Activated T-cell treated with anti-CD3 and anti-CD28 coated beads for 1 hour (primary cell): ENCODE measurements around the gene NBDY.
"Not testable (repeated sequence)": the region's sequence is repeated elsewhere in the genome, so short reads cannot be mapped to it uniquely, and the experiment has no call there.

ENCODE experiments used
- DNase-seq: peaks from one replicate; pipeline ENCODE4 v3.0.0-alpha.2; 2020; ENCODE audit warnings: low read depth

NBDY gene

DNA sequence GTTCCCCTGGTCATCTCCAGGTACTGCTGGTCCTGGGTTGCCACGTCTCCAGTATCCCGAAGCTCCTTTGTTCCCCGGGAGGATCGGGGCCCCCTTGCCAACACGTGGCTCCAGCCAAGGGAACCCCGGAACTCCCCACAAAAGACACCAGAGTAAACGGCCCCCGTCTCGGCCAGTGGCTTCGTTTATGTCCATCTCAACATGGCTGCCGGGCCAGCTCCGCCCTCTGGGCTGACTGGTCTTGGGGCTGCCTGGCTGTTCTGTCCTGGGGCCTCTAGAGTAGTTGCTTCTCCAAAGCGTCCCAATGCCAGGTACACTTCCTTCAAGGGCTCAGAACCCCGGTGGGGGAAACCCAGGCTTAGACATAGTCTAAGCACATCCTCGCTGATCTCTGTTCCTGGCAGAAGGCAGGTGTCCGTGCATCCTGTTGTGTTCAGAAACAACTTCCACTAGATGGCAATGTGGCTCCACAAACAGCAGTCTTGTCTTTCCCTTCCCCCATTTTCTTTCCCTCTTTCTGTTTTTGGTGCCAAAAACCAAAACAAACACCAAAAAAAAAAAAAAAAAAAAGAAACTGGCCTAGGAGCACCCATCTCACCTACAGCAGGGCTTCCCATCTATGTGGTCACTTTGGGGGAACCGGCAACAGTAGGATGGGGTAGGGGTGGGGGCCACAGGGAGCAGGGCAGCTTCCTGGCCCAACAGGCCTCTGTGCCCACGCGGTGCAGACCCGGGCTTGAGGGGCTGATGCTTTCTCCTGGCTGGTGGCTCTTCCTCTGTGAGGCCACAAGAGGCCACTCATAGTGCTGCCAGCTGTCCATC, 35.3 kb downstream of the NBDY start:
- DNase-seq: peak; percentile 45

DNA sequence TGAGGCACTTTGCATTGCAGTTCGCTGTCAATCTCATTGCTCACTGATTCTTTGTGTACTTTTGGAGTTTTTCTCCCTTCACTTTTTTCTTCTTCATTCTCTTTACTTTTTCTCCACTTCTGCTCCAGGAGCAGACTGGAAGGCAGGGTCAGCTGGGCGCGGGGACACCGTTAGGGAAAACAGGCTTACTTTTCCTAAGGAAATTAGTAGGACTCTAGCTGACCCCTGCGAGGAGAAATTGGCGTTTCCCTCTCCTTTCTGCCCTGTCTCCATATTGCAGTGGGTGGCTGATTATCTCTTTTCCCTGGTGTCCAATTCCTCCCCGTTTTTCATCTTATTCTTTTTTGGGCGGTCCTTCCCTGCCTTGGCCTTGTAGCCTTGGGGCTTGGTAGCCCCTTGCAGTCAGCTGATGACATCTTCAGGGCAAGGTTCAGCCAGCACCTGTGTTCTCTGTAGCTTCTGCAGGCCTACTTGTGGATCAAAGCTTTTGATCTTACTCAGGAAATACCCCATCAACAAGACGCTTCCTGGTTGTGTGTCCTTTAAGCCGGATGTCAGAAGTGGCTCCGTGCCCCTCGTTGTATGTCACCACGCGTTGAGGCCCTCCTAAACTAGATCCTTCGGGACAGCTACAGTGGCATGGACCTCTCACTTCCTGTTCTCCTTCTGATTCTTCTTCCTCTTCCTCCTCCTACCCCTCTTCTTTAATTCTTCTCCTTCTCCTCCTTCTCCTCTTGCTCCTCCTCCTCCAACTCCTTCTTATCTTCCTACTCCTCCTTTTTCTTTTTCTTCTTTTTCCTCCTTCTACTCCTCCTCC, 36.1 kb downstream of the NBDY start:
- no peak for DNase-seq

DNA sequence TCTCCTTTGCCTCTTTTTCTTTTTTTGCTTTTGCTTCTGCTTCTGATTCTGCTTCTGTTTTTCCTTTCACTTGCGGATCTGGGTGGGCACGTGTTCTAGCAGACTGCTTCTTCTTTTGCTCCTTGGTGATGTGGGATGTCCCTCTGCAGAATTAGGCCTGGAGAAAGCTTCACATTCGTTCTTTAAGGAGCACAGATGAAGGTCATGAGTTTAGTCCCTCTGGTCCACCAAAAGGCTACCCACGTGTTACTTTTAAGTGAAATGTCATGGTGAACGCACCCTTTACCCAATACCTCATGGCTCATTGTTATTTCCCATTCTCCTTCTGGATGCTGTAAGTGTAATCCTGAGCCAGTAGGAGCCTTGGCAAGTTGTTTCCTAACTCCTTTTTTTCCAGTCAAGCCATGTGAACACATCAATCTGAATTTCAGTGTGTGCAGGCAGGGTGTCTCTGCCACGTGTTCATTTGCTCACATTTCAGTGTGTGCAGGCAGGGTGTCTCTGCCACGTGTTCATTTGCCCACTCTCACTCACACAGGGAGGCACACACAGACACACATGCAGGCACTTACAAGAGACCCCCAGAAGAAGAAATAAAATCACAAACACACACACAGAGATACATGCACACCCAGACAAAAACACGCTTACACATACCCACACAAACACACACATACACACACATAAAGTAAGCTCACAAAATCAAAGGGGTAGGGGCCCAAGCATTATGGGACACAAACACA, 36.9 kb downstream of the NBDY start:
- no peak for DNase-seq

DNA sequence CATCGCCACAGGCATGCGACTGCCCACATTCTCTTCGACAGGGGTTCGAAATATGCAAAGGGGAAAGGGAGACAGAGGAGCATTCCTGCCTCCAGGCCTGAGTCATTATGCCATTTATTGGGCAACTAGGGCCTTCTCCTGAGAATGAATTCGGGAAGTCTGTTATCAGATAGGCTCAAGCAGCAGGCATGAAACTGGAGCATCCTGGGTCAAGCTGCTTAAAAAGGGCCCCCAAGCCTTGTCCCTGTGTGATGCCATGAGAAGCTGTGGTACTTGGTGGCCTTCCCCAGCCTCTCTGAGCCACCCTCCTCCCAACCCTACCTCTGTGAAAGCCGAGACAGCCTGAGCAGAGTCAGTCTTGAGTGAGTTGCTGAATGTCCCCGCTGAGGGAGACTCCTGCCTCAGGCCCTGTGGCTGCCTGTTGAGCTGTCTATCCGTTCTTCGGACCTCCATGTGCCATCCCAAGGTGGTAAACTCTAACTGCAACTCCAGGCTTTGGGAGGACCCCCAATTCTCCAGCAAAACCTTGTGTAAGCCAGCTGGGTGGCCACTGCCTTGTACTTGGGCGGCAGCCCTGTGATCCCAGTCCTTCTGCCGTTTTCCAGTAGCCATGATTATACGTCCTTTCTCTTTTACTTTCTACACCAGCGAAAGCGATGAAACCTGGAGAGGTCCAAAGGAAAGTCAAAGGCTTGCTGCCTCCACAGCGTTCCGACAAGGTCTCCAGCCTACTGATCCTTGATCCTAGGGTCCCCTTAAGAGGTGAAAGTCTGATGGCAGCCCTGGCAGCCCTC, 37.7 kb downstream of the NBDY start:
- no peak for DNase-seq

DNA sequence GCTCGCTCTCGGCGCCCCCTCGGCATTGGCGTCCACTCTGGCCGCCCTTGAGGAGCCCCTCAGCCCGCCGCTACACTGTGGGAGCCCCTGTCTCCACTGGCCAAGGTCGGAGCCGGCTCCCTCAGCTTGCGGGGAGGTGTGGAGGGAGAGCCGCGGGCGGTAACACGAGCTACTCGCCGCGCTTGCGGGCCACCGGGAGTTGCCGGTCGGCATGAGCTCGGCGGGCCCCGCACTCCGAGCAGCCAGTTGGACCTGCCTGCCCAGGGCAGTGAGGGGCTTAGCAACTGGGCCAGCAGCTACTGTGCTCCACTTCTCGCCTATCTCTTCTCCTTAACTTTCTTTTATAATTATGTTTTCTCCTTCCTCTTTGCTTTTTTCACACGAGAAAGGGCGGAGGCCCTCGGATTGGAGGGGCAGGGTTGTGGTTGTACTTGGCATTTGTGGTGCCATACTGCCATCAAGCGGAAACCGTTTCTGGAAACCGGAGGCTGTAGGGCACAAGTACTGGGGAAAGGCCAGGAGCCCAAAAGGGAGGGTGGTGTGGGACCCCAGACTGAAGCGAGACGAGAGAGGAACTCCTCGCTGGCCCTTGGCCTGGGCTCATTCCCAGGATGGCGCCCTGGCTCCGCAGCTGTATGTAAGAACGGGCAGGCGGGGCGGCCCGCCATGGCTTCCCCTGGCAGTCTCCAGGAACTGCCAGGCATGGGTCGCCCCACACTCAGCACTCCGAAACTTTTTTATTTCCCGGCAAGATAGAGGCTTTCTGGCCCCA, 38.5 kb downstream of the NBDY start:
- DNase-seq: not testable (repeated sequence)

DNA sequence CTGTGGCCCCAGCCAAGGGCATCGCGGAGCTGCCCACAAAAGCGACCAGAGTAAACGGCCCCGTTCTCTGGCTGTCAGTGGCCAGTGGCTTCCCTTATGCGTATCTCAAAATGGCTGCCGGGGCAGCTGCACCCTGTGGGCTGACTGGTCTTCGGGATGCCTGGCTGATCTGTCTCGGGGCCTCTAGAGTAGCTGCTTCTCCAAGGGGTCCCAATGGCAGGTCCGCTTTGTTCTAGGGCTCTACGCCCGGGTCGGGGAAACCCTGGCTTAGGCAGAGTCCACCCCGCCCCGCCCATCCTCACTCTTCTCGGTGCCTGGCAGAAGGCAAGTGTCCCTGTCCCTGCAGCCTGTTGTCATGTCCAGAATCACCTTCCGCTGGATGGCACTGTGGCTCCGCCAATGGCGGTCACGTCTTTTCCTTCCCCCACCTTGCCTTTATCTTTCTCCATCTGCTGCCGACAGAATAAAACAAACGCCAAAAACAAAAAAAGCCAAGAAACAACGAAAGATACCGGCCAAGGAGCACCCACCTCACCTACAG, 39.1 kb downstream of the NBDY start:
- DNase-seq: not testable (repeated sequence)

DNA sequence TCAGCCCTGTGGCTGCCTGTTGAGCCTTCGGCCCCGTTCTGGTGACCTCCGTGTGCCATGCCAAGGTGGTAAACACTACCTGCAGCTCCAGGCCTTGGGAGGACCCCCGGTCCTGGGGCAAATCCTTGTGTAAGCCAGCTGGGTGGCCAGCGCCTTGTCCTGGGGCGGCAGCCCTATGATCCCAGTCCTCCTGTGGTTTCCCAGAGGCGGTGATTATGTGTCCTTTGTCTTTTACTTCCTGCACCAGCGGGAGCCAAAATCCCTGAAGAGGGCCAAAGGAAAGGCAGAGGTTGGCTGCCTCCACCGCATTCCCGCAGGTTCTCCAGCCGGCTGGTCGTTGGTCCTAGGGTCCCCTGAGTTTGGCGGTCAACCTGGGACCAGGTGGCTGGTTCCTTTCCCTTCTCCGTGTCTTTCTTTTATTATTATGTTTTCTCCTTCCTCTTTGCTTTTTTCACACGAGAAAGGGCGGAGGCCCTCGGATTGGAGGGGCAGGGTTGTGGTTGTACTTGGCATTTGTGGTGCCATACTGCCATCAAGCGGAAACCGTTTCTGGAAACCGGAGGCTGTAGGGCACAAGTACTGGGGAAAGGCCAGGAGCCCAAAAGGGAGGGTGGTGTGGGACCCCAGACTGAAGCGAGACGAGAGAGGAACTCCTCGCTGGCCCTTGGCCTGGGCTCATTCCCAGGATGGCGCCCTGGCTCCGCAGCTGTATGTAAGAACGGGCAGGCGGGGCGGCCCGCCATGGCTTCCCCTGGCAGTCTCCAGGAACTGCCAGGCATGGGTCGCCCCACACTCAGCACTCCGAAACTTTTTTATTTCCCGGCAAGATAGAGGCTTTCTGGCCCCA, 43.9 kb downstream of the NBDY start:
- not testable (repeated sequence) for DNase-seq

DNA sequence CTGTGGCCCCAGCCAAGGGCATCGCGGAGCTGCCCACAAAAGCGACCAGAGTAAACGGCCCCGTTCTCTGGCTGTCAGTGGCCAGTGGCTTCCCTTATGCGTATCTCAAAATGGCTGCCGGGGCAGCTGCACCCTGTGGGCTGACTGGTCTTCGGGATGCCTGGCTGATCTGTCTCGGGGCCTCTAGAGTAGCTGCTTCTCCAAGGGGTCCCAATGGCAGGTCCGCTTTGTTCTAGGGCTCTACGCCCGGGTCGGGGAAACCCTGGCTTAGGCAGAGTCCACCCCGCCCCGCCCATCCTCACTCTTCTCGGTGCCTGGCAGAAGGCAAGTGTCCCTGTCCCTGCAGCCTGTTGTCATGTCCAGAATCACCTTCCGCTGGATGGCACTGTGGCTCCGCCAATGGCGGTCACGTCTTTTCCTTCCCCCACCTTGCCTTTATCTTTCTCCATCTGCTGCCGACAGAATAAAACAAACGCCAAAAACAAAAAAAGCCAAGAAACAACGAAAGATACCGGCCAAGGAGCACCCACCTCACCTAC, 44.5 kb downstream of the NBDY start:
- DNase-seq: not testable (repeated sequence)

DNA sequence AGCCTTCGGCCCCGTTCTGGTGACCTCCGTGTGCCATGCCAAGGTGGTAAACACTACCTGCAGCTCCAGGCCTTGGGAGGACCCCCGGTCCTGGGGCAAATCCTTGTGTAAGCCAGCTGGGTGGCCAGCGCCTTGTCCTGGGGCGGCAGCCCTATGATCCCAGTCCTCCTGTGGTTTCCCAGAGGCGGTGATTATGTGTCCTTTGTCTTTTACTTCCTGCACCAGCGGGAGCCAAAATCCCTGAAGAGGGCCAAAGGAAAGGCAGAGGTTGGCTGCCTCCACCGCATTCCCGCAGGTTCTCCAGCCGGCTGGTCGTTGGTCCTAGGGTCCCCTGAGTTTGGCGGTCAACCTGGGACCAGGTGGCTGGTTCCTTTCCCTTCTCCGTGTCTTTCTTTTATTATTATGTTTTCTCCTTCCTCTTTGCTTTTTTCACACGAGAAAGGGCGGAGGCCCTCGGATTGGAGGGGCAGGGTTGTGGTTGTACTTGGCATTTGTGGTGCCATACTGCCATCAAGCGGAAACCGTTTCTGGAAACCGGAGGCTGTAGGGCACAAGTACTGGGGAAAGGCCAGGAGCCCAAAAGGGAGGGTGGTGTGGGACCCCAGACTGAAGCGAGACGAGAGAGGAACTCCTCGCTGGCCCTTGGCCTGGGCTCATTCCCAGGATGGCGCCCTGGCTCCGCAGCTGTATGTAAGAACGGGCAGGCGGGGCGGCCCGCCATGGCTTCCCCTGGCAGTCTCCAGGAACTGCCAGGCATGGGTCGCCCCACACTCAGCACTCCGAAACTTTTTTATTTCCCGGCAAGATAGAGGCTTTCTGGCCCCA, 49.3 kb downstream of the NBDY start:
- DNase-seq: not testable (repeated sequence)

DNA sequence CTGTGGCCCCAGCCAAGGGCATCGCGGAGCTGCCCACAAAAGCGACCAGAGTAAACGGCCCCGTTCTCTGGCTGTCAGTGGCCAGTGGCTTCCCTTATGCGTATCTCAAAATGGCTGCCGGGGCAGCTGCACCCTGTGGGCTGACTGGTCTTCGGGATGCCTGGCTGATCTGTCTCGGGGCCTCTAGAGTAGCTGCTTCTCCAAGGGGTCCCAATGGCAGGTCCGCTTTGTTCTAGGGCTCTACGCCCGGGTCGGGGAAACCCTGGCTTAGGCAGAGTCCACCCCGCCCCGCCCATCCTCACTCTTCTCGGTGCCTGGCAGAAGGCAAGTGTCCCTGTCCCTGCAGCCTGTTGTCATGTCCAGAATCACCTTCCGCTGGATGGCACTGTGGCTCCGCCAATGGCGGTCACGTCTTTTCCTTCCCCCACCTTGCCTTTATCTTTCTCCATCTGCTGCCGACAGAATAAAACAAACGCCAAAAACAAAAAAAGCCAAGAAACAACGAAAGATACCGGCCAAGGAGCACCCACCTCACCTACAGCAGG, 50.0 kb downstream of the NBDY start:
- DNase-seq: not testable (repeated sequence)

DNA sequence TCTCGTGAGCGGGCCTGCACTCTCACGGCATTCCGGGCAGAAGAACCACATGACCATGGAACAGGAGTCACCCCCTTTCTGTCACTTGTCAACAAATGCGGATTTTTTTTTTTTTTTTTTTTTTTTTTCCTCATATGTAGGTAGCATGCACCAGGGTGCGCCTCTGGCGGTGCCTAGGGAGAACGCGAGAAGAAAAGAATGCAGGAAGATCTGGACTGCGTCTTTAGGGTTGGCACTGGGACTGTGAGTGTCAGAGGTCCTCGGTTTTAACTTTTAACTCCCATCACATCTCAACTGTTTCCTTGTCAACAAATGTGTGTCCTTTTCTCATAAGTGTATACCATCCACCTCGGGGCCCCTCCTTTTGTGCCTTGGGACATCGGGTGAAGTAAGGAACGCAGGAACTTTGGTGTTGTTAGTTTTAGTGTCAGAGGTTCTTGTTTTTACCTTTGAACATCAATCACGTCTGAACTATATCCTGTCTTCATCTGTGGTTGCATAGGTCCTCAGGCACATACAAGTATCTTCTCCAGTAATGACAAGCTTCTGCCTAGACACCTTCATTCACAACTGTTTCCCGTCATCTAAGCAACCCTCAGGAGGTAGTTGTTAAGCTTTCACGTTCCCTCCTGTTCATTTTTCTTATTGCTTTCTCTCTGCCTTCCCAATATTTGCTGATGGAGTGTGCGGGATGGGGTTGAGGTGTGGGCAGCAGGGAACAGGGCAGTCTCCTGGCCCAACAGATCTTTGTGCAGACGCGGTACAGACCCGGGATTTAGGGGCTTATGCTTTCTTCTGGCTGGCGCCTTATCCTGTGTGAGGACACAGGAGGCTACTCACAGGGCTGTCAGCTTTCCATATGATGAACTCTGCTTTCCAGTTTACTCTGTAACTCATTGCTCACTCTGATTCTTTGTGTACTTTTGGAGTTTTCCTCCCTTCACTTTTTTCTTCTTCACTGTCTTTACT, 51.9 kb downstream of the NBDY start:
- DNase-seq: not testable (repeated sequence)

DNA sequence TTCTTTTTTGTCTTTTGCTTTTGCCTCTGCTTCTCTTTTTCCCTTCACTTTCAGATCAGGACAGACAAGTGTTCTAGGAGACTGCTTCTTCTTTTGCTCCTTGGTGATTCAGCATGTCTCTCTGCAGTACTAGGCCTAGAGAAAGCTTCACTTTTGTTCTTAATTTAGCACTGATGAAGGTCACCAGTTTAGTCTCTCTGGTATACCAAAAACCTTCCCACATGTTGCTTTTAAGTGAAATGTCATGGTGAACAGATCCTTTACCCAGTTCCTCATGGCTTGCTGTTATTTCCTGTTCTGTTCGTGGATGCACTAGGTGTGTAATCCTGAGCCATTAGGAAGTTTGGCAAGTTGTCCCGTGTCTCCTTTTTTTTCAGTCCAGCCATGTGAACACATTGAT, 53.3 kb downstream of the NBDY start:
- DNase-seq: no peak

DNA sequence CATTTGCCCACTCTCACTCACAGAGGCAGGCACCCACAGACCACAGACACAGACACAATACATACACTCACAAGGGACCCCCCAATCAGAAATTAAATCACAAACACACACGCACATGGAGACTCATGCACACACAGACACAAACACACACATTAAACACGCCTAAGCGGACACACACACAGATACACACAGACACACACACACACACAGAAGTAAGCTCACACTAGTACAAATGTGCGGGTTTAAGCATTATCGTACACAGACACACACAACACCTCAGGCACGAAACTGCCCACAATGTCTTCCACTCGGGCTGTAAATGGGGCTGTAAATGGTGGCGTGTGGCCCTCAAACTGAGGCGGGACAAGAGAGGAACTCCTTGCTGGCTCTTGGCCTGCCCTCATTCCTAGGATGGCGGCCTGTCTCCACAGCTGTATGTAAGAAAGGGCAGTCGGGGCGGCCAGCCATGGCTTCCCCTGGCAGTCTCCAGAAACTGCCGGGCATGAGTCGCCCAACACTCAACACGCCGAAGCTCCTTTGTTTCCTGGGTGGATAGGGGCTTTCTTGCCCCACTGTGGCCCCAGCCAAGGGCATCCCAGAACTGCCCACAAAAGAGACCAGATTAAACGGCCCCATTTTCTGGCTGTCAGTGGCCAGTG, 53.9 kb downstream of the NBDY start:
- DNase-seq: no peak

DNA sequence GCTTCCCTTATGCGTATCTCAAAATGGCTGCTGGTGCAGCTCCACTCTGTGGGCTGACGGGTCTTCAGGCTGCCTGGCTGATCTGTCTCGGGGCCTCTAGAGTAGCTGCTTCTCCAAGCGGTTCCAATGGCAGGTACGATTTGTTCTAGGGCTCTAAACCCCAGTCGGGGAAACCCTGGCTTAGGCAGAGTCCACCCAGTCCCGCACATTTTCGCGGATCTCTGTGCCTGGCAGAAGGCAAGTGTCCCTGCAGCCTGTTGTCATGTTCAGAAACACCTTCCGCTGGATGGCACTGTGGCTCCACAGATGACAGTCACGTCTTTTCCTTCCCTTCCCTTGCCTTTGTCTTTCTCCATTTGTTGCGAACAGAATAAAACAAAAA, 54.4 kb downstream of the NBDY start:
- no peak for DNase-seq

DNA sequence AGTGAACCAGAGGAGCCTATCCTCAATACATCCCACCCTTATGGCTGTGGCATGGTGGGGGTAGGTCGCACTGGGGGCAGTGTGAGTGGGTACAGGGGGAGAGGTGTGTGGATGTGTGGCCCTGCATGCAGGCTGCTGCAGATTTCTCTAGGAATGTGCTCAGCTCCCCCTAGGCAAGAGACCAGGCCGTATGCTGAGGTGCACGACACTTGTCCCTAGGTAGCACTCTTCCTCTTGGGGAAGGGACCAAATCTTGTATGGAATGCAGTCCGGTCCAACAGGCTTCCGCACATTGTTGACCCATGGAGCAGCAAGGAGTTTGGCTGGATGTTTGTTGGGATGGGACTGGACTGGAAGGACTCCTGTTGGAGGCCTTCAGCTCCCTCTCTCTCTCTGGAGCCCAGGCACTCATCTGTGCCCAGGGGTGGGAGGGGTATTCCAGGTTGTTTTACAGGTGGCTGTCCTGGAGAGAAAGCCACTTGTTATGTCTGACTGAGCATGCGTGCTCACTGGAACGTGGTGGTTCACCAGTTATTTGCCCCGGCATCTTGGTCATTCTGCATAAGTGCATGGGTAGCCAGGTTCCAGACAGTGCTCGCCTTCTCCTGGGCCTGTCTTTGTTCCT, 55.1 kb downstream of the NBDY start:
- no peak for DNase-seq

DNA sequence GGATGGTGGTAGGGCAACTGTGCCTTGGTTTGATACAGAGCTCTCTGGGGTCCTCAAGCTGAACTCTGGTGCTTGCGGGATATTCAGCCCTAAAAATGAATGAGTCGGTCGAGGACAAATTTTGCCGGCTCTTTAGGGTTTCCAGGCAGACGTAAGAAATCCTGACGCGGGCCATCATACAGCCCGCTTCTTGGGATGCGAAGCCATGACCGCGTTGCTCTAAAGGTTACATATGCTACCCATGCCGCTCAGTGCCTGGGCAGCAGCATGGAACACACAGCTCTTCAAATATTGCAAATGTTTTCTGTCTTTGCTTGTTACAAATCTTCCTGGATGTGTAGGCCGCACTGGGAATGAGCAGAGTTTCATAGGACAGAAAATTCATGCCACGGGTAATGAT, 55.6 kb downstream of the NBDY start:
- DNase-seq: no peak
